GM21360 (cell line): ENCODE measurements around the gene RPL29.
A peak's percentile ranks its signal among the peaks of the same experiment; 100 is the strongest.
"Not testable (repeated sequence)": the region's sequence is repeated elsewhere in the genome, so short reads cannot be mapped to it uniquely, and the experiment has no call there.

Experiments
- ATAC-seq: cut with Tn5 transposase; IDR thresholded peaks from one replicate; pipeline ENCODE4 v1.9.1; 2021; ENCODE audit warnings: mild to moderate bottlenecking, moderate library complexity; ENCODE audit not compliant: unreplicated experiment

Gene RPL29

GRCh38 chr3:52006017-52006819 lies 10.5 kb upstream of the RPL29 start:
- no peak for ATAC-seq

- ATAC-seq: no peak
Observed at GRCh38 chr3:52005571-52005986, 9.9 kb upstream of the RPL29 start.

GRCh38 chr3:52004906-52005395 lies 9.3 kb upstream of the RPL29 start:
- ATAC-seq: no peak

- no peak for ATAC-seq
Observed at GRCh38 chr3:52004163-52004787, 8.6 kb upstream of the RPL29 start.

- no peak for ATAC-seq
Observed at GRCh38 chr3:52002748-52003147, 7.1 kb upstream of the RPL29 start.

GRCh38 chr3:52001443-52001974 lies 5.8 kb upstream of the RPL29 start:
- peak; percentile 72 for ATAC-seq

GRCh38 chr3:51999846-52000245 lies 4.2 kb upstream of the RPL29 start:
- no peak for ATAC-seq

GRCh38 chr3:51998774-51999173 lies 3.1 kb upstream of the RPL29 start:
- ATAC-seq: no peak

GRCh38 chr3:51997935-51998596 lies 2.4 kb upstream of the RPL29 start:
- no peak for ATAC-seq

- ATAC-seq: no peak
Observed at GRCh38 chr3:51997172-51997571, 1.5 kb upstream of the RPL29 start.

GRCh38 chr3:51994530-51994929 lies 1.2 kb downstream of the RPL29 start:
- ATAC-seq: no peak

GRCh38 chr3:51993657-51994056 lies 2.0 kb downstream of the RPL29 start:
- not testable (repeated sequence) for ATAC-seq

- no peak for ATAC-seq
Observed at GRCh38 chr3:51992017-51992682, 3.5 kb downstream of the RPL29 start.

GRCh38 chr3:51990501-51990971 lies 5.2 kb downstream of the RPL29 start:
- ATAC-seq: not testable (repeated sequence)

GRCh38 chr3:51988286-51989146 lies 7.2 kb downstream of the RPL29 start:
- no peak for ATAC-seq

- ATAC-seq: no peak
Observed at GRCh38 chr3:51987568-51987967, 8.1 kb downstream of the RPL29 start.

GRCh38 chr3:51986010-51986947 lies 9.4 kb downstream of the RPL29 start:
- ATAC-seq: no peak

GRCh38 chr3:51985063-51985462 lies 10.6 kb downstream of the RPL29 start:
- no peak for ATAC-seq

GRCh38 chr3:51984269-51984647 lies 11.4 kb downstream of the RPL29 start:
- ATAC-seq: no peak
